Activated CD4-positive, alpha-beta T cell treated with anti-CD3 and anti-CD28 coated beads, Interleukin-2, amount 50 U/mL, for 1 hour (primary cell): ENCODE results near the gene HOXB4.
"Not testable (repeated sequence)": the region's sequence is repeated elsewhere in the genome, so short reads cannot be mapped to it uniquely, and the experiment has no call there.

Source experiments
- DNase-seq: peaks from one replicate; pipeline ENCODE4 v3.0.0-alpha.2; 2020

HOXB4 gene

GRCh38 chr17:48546137-48546923, 31.8 kb downstream of the HOXB4 start:
- no peak for DNase-seq

DNA sequence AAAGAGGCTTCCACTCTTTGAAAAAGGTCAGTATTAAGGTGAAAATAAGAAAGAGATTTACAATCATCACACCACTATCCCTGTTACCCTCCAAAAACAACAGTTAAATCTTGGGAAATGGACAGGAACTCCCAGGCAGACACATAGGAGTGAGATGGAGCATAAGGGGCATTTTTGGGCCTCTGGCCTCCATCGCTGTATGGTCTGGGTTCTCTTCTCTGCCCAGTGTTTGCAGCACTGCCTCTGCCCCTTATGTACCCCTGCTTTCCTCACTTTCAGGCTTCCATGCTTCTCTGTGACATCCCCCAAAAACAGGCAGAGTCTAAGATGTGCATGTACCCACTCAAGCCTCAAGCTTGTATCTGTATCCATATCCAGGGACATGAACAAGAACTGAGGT, 32.6 kb downstream of the HOXB4 start:
- DNase-seq, result no peak

DNA sequence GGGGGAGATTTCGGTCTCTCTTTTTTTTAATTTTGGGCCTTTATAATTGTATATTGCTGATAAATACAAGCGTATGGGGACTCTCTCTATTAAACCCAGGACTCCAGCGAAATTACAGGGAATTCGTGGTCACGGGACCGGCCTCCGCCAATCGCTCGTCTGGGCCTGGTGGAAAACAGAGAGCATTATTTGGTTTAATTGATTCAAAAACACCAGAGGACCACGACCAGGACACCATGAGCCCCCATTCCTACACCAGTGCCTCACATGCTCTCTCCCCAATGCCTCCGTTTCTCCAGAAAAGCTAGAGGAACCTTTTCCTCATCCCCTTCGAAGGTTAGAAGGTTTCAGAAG, 33.2 kb downstream of the HOXB4 start, which contains the start of gene HOXB2:
Gene HOXB2, minus strand, starts transcription at position 88 of the 354 bp plus-strand sequence. CDS start 198 bp downstream, outside the sequence.
- no peak for DNase-seq

DNA sequence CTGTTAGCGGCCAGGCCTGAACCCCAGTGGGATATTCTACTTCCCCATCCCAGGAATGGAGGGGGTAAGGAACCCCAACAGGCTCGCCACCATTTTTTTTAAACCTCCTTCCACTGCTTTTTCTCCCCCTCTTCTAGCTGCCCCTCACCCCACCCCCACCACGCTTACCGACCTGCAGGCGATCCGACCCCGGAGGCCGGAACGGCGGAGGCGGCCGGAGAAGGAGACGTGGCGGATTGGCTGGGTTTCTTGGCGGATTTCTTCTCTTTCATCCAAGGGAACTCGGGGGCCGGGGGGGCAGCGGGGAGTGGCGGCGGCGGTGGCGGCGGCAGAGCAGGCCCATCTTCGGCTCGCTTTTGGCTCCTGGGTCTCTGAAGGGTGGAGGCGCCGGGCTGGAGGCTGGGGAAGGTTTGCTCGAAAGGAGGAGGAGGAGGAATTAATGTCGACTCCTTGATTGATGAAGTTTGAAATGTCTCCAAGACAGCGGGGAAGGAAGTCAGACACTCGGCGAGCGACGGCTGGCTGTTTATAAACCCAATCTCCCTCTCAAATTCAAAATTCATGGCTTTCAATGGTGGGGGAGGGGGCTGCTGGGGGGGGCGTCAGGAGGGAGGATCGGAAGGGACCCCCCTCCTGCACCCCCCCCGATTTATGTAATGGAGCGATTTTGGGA, 33.7 kb downstream of the HOXB4 start:
- peak; percentile 42 for DNase-seq

- no peak for DNase-seq
Measured at GRCh38 chr17:48543854-48544348, 34.2 kb downstream of the HOXB4 start.

- peak; percentile 54 for DNase-seq
Measured at GRCh38 chr17:48543107-48543853, 34.9 kb downstream of the HOXB4 start.

DNA sequence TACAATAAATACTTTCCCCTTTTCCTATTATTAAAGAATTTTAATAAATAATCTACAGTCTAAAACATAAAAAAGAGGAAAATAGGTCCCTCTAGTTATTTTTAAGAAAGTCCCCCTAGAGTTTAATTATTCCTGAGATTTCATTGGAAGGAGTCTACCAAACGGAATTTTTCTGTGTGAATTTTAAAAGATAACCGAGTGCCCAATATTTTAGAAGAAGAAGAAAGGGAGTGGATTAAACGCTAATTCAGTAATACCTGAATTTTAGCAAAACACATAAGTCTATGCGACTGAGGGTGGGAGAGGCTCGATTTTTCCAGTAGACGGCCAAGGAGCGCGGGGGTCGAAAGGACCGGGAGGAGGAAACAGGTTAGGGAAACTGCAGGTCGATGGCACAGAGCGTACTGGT, 35.4 kb downstream of the HOXB4 start:
- no peak for DNase-seq

DNA sequence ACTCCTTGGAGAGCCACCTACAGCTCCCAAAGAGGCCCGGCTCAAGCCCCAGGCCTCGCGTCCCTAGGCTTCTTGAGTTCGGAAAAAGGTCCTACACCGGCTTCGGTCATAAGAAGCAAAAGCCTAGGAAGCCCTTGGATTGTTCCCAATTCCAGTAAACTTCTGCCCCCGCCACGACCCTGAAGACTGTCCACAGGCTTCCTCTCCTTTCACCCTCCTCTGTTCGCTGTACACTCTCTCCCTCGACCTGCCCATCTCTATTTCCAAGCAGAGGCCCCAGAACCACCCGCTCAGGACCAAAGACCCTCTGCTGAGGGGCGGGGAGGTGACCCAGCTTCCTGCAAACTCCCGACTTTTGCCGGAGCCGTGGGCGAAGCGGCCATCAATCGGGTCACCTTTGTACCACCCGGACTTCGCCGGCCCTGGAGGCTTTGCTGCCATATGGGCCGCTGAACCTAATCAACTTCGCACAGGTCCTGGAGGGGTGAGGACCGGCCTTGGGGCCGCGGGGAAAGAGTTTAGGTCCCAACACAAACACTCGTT, 36.0 kb downstream of the HOXB4 start:
- DNase-seq, result peak; percentile 23

DNA sequence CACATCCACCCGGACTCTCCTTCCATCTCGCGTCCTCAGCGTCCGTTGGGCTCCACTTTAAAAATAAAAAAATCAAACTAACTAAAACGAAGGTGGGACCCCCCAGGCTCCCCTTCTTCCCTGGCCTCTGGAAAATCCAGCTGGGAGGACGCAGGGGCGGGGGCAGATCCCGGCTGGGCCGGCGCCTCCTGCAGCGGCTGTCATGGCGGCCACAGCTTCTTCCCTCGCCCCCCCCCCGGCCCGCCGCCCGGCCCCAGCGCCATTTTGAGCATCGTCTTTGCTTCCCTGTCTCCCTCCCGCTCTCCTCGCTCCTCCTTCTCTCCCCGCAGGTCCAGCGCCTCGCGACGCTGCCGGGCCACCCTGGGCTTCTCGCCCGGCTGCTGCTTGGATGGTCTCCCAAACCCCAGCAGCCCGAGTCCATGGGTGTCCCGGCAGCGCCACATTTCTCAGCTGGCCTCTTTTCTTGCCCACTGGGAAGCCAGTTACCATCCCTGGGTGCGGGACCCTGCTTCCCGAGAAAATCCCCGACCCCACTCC, 36.5 kb downstream of the HOXB4 start:
- DNase-seq, result peak; percentile 39

- no peak for DNase-seq
Measured at GRCh38 chr17:48541036-48541576, 37.0 kb downstream of the HOXB4 start.

DNA sequence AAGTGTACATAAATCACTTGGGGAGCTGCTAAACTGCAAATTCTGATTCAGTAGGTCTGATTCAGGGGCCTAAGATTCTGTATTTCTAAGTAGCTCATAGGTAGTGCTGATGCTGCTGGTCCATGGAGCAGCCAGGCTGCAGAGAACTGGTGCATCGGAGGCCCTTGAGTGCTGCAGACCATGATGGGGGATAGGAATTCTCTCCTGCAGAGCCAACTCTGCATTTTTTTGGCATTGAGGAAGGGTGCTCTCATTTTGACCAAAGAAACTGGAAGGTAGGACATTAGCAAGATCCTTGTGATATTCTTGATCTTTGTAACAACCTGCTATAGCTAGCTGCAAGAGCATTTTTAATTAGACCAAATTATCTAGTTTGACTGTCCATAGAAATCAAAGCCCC, 37.9 kb downstream of the HOXB4 start:
- DNase-seq, result no peak

- DNase-seq, result no peak
Measured at GRCh38 chr17:48539177-48539576, 39.0 kb downstream of the HOXB4 start.

- DNase-seq, result no peak
Measured at GRCh38 chr17:48537316-48537715, 40.8 kb downstream of the HOXB4 start.

GRCh38 chr17:48535793-48536559, 42.2 kb downstream of the HOXB4 start:
- DNase-seq, result not testable (repeated sequence)

- no peak for DNase-seq
Measured at GRCh38 chr17:48532261-48532660, 45.9 kb downstream of the HOXB4 start.

GRCh38 chr17:48530887-48531272, 47.3 kb downstream of the HOXB4 start, which contains the start of gene HOXB1:
Gene HOXB1 (minus strand): TSS chr17:48531011. CDS start chr17:48530904, 107 bp downstream.
- DNase-seq, result no peak

DNA sequence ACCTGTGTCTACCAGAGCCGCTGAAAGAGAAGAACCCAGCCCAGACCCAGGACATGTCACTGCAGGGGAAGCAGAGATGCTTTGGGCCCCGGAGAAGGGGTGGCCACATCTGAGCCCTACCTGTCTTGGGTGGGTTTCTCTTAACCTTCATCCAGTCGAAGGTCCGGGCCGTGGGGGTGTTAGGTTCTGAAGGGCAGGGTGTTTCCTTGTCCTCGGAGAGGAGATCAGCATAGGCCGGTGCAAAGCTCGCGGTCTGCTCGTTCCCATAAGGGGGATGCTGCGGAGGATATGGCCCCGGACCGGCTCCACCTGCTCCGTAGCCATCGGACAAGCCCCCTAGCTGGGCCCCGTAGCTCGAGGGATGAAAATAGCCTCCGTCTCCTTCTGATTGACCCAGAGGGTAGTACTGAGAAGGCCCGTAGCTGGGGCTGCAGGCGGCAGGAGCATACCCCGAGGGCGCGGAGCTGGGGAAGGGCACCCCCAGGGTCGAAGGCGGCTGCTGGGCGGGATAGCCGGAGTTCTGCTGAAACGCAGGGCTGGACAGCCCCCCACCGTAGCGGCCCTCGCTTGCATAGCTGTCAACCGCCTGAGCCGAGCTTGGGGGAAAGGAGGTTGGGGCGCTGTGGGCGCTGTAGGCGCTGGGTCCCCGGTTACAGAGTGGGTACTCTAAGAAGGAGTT, 47.8 kb downstream of the HOXB4 start:
- no peak for DNase-seq

DNA sequence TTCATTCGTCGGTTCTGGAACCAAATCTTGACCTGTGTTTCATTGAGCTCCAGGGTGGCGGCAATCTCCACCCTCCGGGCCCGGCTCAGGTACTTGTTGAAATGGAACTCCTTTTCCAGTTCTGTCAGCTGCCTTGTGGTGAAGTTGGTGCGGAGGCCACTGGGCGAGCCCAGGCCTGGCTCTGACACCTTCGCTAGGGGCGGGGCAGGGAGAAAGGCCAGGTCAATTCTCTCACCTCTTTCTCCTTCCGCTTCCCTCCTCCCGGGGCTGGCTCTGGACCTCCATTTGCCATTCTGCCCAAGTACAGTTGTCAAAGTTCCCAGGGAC, 48.5 kb downstream of the HOXB4 start:
- DNase-seq, result no peak

DNA sequence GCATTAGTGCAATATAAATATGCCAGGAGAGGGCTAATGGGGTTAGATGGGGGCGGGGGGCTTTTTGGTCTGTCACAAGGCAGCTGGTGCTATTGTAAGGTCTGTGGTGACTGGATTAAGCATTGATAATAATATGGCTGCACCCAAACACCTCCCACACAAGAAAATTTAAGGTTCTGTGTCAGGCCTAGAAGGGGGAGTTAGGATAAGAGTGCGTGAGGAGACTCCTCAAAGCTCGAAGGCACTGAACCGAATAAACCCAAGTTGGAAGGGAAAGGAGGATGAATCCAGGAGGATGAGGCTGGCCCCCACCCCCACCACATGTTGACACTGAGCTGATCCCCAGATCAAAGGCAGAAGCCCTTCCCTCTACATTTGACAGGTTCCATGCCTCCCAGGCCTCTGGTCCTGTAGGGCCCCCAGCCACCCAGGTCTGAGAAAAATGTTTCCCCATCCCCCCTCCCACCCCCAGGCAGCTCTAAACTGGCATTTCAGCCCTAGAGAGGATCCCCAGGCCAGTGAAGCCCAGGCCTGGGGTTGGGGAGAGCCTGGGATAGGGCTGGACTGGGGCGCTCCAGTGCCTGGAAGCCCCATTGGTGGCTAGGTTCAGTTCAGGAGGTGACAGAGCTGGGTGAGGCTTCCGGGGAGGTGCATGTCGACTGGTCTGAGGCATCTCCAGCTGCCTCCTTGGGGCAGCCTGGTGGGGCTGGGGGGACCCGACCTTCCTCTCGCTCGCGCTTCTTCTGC, 49.0 kb downstream of the HOXB4 start:
- no peak for DNase-seq

GRCh38 chr17:48528153-48528935, 49.8 kb downstream of the HOXB4 start:
- no peak for DNase-seq
